Raji (cell line): ENCODE data around the gene ZCRB1.

Experiments
- POLR2A ChIP-seq: IDR thresholded peaks from 2 replicates; pipeline ENCODE4 v1.6.1; 2011; ENCODE audit warnings: low read depth, low read length, control low read depth; ENCODE audit not compliant: insufficient read depth

Gene ZCRB1

GRCh38 chr12:42262271-42262670 lies 63.6 kb downstream of the ZCRB1 start:
- no peak for TF ChIP-seq POLR2A
